Esophagus squamous epithelium (tissue), 4 donors: ENCODE measurements around the gene INTS15.

Source experiments
- CTCF ChIP-seq, 6 experiments: fragments of 450-650 bp in 4 of 6; fragments of 200-600 bp in 2 of 6; sonication (generic) in 2 of 6; IDR thresholded peaks; one replicate each; pipeline ENCODE4 v1.5.1; 2016 to 2019; ENCODE audit warnings: antibody characterized with exemption in 6 of 6, mild to moderate bottlenecking in 4 of 6, moderate library complexity in 4 of 6
- POLR2A ChIP-seq, 4 donors: fragments of 450-650 bp; IDR thresholded peaks; one replicate each; pipeline ENCODE4 v1.6.1; 2017; ENCODE audit warnings: antibody characterized with exemption in 4 of 4, mild to moderate bottlenecking in 4 of 4, moderate library complexity in 3 of 4

- no peak for TF ChIP-seq CTCF (IDR thresholded peaks at IDR 0.05)
- no peak for TF ChIP-seq POLR2A (IDR thresholded peaks at IDR 0.05)
Observed at GRCh38 chr7:6589151-6589828, 531 bp upstream of the INTS15 start.
